OCI-LY3 (cell line): ENCODE results near the gene BPIFB4.

Experiments used
- H2AFZ ChIP-seq: fragments of 200-600, 300-600 bp; shearing (Covaris generic); 2 replicates; pipeline ENCODE4 v1.6.0; 2014; ENCODE audit warnings: antibody characterized with exemption, low read depth, low read length
- H3K27ac ChIP-seq: fragments of 200-600, 300-600 bp; sonication (generic); 2 replicates; pipeline ENCODE4 v1.5.1; 2014; ENCODE audit warnings: mild to moderate bottlenecking, low read length, moderate library complexity, mixed read lengths
- H3K27me3 ChIP-seq: fragments of 200-600, 300-600 bp; sonication (generic); 2 replicates; pipeline ENCODE4 v1.6.1; 2014; ENCODE audit warnings: low read depth, low read length, mixed read lengths
- H3K36me3 ChIP-seq: fragments of 200-600, 300-600 bp; sonication (generic); replicated peaks from 2 replicates; pipeline ENCODE3; 2014; ENCODE audit warnings: low read depth, low read length, mixed read lengths
- H3K4me1 ChIP-seq: fragments of 300-600, 200-600 bp; sonication (generic); 2 replicates; pipeline ENCODE4 v1.6.1; 2014; ENCODE audit warnings: low read length, mixed read lengths
- H3K4me2 ChIP-seq: fragments of 200-600, 300-600 bp; sonication (generic); 2 replicates; pipeline ENCODE4 v1.6.1; 2014; ENCODE audit warnings: low read length, mixed read lengths
- H3K4me3 ChIP-seq: fragments of 300-600, 200-600 bp; sonication (generic); 2 replicates; pipeline ENCODE4 v1.5.1; 2014; ENCODE audit warnings: antibody characterized with exemption, mild to moderate bottlenecking, low read length, moderate library complexity
- H3K79me2 ChIP-seq: fragments of 300-600, 200-600 bp; shearing (Covaris generic); 2 replicates; pipeline ENCODE4 v1.6.1; 2014; ENCODE audit warnings: mild to moderate bottlenecking, low read length, mixed read lengths
- H3K9ac ChIP-seq: fragments of 300-600, 200-600 bp; shearing (Covaris generic); 2 replicates; pipeline ENCODE4 v1.6.0; 2014; ENCODE audit warnings: mild to moderate bottlenecking, low read length, moderate library complexity
- H3K9me3 ChIP-seq: fragments of 200-600, 300-600 bp; shearing (Covaris generic); 2 replicates; pipeline ENCODE4 v1.6.1; 2014; ENCODE audit warnings: low read length, mixed read lengths; ENCODE audit not compliant: insufficient read depth
- H4K20me1 ChIP-seq: fragments of 200-600, 300-600 bp; sonication (generic); 2 replicates; pipeline ENCODE4 v1.6.1; 2016; ENCODE audit warnings: low read length, mixed read lengths; ENCODE audit not compliant: insufficient read depth
- CTCF ChIP-seq: fragments of 200-600, 300-600 bp; sonication (generic); IDR thresholded peaks from 2 replicates; pipeline ENCODE4 v1.5.1; 2014; ENCODE audit warnings: antibody characterized with exemption, low read length, low read depth
- EZH2phosphoT487 ChIP-seq: fragments of 200-600 bp; shearing (Covaris generic); IDR thresholded peaks from 2 replicates; pipeline ENCODE4 v1.6.1; 2018; ENCODE audit warnings: antibody characterized with exemption, mixed run types, low read depth

The BPIFB4 gene

GRCh38 chr20:33139467-33139866, 60.0 kb downstream of the BPIFB4 start:
- TF ChIP-seq EZH2phosphoT487 (no peak), CTCF (no peak)

GRCh38 chr20:33145521-33145920, 66.1 kb downstream of the BPIFB4 start:
- H3K79me2 ChIP-seq, result no peaks in the 10 kb centered on the region
- no peaks in the 10 kb centered on the region for H3K9me3 ChIP-seq
- H2AFZ ChIP-seq, result no peak overlapping the region
- H3K27me3 ChIP-seq, result peaks cover 56% of the 10 kb centered on the region
- no peaks in the 10 kb centered on the region for H3K4me1 ChIP-seq
- H3K4me3 ChIP-seq, result no peak overlapping the region
- no peak overlapping the region for H3K4me2 ChIP-seq
- no peaks in the 10 kb centered on the region for H3K36me3 ChIP-seq
- no peak overlapping the region for H3K9ac ChIP-seq
- no peak for TF ChIP-seq EZH2phosphoT487
- no peak for TF ChIP-seq CTCF
- H3K27ac ChIP-seq, result no peak overlapping the region
- H4K20me1 ChIP-seq, result no peaks in the 10 kb centered on the region

More at GRCh38 chr20:33139467-33139866, 60.0 kb downstream of the BPIFB4 start:
- Histone ChIP-seq H3K4me2 (no peak overlapping the region), H3K79me2 (no peaks in the 10 kb centered on the region), H3K9me3 (no peaks in the 10 kb centered on the region), H3K27ac (no peak overlapping the region), H2AFZ (no peak overlapping the region), H3K4me1 (no peaks in the 10 kb centered on the region), H4K20me1 (no peaks in the 10 kb centered on the region), H3K4me3 (no peak overlapping the region), H3K27me3 (peaks cover 21% of the 10 kb centered on the region), H3K9ac (no peak overlapping the region), H3K36me3 (no peaks in the 10 kb centered on the region)

- no peaks in the 10 kb centered on the region for H4K20me1 ChIP-seq
- H3K27ac ChIP-seq, result no peak overlapping the region
- no peaks in the 10 kb centered on the region for H3K9me3 ChIP-seq
- no peak overlapping the region for H3K4me3 ChIP-seq
- H3K4me1 ChIP-seq, result no peaks in the 10 kb centered on the region
- H3K36me3 ChIP-seq, result no peaks in the 10 kb centered on the region
- no peak overlapping the region for H2AFZ ChIP-seq
- no peaks in the 10 kb centered on the region for H3K79me2 ChIP-seq
- no peak for TF ChIP-seq CTCF
- TF ChIP-seq EZH2phosphoT487, result no peak
- peaks cover 65% of the 10 kb centered on the region for H3K27me3 ChIP-seq
- H3K4me2 ChIP-seq, result no peak overlapping the region
- H3K9ac ChIP-seq, result no peak overlapping the region
These were observed 67.9 kb downstream of the BPIFB4 start for GRCh38 chr20:33147299-33147698.

GRCh38 chr20:33148040-33148439, 68.6 kb downstream of the BPIFB4 start:
- H3K27ac ChIP-seq, result no peak overlapping the region
- no peaks in the 10 kb centered on the region for H3K36me3 ChIP-seq
- no peak overlapping the region for H3K4me2 ChIP-seq
- no peak overlapping the region for H3K4me3 ChIP-seq
- no peaks in the 10 kb centered on the region for H3K9me3 ChIP-seq
- H4K20me1 ChIP-seq, result no peaks in the 10 kb centered on the region
- H3K4me1 ChIP-seq, result no peaks in the 10 kb centered on the region
- TF ChIP-seq EZH2phosphoT487 (no peak), CTCF (no peak)
- no peak overlapping the region for H3K9ac ChIP-seq
- H3K79me2 ChIP-seq, result no peaks in the 10 kb centered on the region
- no peak overlapping the region for H2AFZ ChIP-seq
- peaks cover 67% of the 10 kb centered on the region for H3K27me3 ChIP-seq
